Activated CD8-positive, alpha-beta memory T cell treated with anti-CD3 and anti-CD28 coated beads, Interleukin-2, amount 50 U/mL, for 4 hours (primary cell): ENCODE results near the gene MRPL23.

Experiments
- DNase-seq: peaks from one replicate; pipeline ENCODE4 v3.0.0-alpha.2; 2020

MRPL23 gene

GRCh38 chr11:1946812-1947484, at the start of gene MRPL23:
MRPL23 (plus strand) TSS chr11:1947332; CDS start chr11:1947363, 31 bp downstream.
- DNase-seq = no peak

GRCh38 chr11:1899090-1899489, 48.0 kb upstream of the MRPL23 start:
- DNase-seq = no peak

- no peak for DNase-seq
Observed at GRCh38 chr11:1899686-1900085, 47.4 kb upstream of the MRPL23 start.

- no peak for DNase-seq
Observed at GRCh38 chr11:1906181-1906580, 41.0 kb upstream of the MRPL23 start.

GRCh38 chr11:1906611-1907423, 40.3 kb upstream of the MRPL23 start:
- no peak for DNase-seq

- DNase-seq = no peak
Observed at GRCh38 chr11:1908618-1909017, 38.5 kb upstream of the MRPL23 start.

GRCh38 chr11:1909524-1909923, 37.6 kb upstream of the MRPL23 start:
- DNase-seq = no peak

GRCh38 chr11:1912289-1912878, 34.7 kb upstream of the MRPL23 start:
- no peak for DNase-seq

- no peak for DNase-seq
Observed at GRCh38 chr11:1913271-1914060, 33.7 kb upstream of the MRPL23 start.

- no peak for DNase-seq
Observed at GRCh38 chr11:1915795-1916131, 31.4 kb upstream of the MRPL23 start.

GRCh38 chr11:1916132-1916985, 30.8 kb upstream of the MRPL23 start:
- no peak for DNase-seq

- no peak for DNase-seq
Observed at GRCh38 chr11:1916986-1917522, 30.1 kb upstream of the MRPL23 start.

GRCh38 chr11:1917523-1918435, 29.4 kb upstream of the MRPL23 start:
- no peak for DNase-seq

GRCh38 chr11:1918436-1919315, 28.5 kb upstream of the MRPL23 start:
- no peak for DNase-seq

GRCh38 chr11:1919391-1920127, 27.6 kb upstream of the MRPL23 start, which contains the start of gene TNNT3:
TNNT3 (plus strand) TSS chr11:1919703; CDS start chr11:1922875, 3,172 bp downstream.
- DNase-seq = no peak

- no peak for DNase-seq
Observed at GRCh38 chr11:1920128-1920908, 26.8 kb upstream of the MRPL23 start.

- no peak for DNase-seq
Observed at GRCh38 chr11:1920909-1921573, 26.1 kb upstream of the MRPL23 start.
